ENCODE results near the gene CEACAM19.

Gene CEACAM19

DNA sequence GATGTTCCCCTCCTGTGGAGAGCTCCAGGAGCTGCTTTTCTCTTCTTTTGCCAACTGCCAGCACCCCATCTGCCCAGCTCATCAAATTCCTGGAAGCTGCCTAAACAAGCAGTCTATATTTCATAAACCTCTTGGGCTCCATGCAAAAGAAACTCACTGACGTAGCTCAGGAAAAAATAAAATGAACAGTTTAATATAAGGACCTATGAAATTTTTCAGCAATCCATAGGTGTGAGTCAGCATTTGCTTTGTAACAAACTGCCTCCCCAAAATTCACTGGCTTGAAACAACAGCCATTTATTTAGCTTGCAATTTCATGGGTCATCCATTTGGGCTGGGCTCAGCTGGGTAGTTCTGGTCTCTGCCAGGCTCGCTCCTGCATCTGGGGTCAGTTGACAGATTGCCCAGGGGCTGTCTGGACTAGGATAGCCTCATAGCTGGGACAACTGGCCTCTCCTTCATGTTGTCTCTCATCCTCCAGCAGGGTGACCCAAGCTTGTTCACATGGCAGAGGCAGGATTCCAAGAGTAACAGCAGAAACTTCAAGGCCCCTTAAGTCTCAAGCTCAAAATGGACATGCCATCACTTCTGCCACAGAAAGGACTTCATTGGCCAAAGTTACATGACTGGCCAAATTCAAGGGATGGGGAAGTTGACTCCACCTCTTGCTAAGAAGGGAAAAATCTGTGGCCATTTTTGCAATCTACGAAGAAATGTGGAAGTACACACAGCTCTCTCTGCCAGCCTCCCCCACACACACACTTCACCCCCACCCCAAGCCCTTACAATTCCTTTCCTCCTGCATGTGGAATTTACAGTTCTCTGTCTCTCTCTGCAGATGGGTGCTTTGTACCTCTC lies 35.5 kb upstream of the CEACAM19 start:
- no peaks in the 10 kb centered on the region for H3K79me2 ChIP-seq
- H3K27me3 ChIP-seq (ENCODE audit: control insufficient read depth, insufficient read depth, low read length): no peaks in the 10 kb centered on the region
- H3K4me3 ChIP-seq (ENCODE audit: low read depth, low read length): no peak overlapping the region
- no peaks in the 10 kb centered on the region for H3K4me1 ChIP-seq
- no peaks in the 10 kb centered on the region for H3K9me3 ChIP-seq (ENCODE audit: control insufficient read depth, low read length)
- no peak overlapping the region for H3K27ac ChIP-seq
- H3K4me2 ChIP-seq (ENCODE audit: low read length): no peak overlapping the region
- H3K9ac ChIP-seq: no peak overlapping the region
- H3K36me3 ChIP-seq (ENCODE audit: control insufficient read depth, insufficient read depth, low read length): no peaks in the 10 kb centered on the region
- TF ChIP-seq CTCF (IDR thresholded peaks at IDR 0.05): no peak
- H2AFZ ChIP-seq: no peak overlapping the region

- H3K4me2 ChIP-seq (ENCODE audit: low read length): no peak overlapping the region
- H3K9ac ChIP-seq: no peak overlapping the region
- H3K9me3 ChIP-seq (ENCODE audit: control insufficient read depth, low read length): no peaks in the 10 kb centered on the region
- TF ChIP-seq CTCF (IDR thresholded peaks at IDR 0.05): no peak
- no peaks in the 10 kb centered on the region for H3K79me2 ChIP-seq
- no peak overlapping the region for H3K27ac ChIP-seq
- no peak overlapping the region for H2AFZ ChIP-seq
- no peaks in the 10 kb centered on the region for H3K27me3 ChIP-seq (ENCODE audit: control insufficient read depth, insufficient read depth, low read length)
- H3K36me3 ChIP-seq (ENCODE audit: control insufficient read depth, insufficient read depth, low read length): no peaks in the 10 kb centered on the region
- no peaks in the 10 kb centered on the region for H3K4me1 ChIP-seq
- no peak overlapping the region for H3K4me3 ChIP-seq (ENCODE audit: low read depth, low read length)
Observed at GRCh38 chr19:44636439-44637389, 34.6 kb upstream of the CEACAM19 start.

GRCh38 chr19:44637390-44637764 lies 33.9 kb upstream of the CEACAM19 start:
- Histone ChIP-seq H3K4me2 (ENCODE audit: low read length) (no peak overlapping the region), H3K27ac (no peak overlapping the region), H3K36me3 (ENCODE audit: control insufficient read depth, insufficient read depth, low read length) (no peaks in the 10 kb centered on the region), H3K4me3 (ENCODE audit: low read depth, low read length) (no peak overlapping the region), H3K4me1 (no peaks in the 10 kb centered on the region), H2AFZ (no peak overlapping the region), H3K9me3 (ENCODE audit: control insufficient read depth, low read length) (no peaks in the 10 kb centered on the region), H3K9ac (no peak overlapping the region), H3K79me2 (no peaks in the 10 kb centered on the region), H3K27me3 (ENCODE audit: control insufficient read depth, insufficient read depth, low read length) (no peaks in the 10 kb centered on the region)
- no peak for TF ChIP-seq CTCF (IDR thresholded peaks at IDR 0.05)

DNA sequence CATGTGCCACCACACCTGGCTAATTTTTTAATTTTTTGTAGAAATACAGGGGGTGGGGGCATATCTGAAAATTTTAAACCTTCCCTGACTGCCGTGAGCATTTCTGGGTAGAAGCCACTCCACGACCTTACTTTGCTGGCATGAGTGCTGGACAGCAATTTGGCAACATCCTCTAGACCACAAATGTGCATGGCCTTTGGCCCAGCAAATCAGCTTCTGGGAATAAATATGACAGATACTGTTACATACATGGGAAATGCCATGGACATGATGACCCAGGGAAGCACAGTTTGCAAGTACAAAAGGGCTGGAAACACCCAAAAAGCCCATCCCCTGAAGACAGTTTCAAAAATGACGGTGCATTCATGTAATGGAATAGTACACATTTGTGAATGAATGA lies 30.8 kb upstream of the CEACAM19 start:
- no peak for TF ChIP-seq CTCF (IDR thresholded peaks at IDR 0.05)

More for the DNA sequence above, 30.8 kb upstream of the CEACAM19 start:
- Histone ChIP-seq H3K27me3 (ENCODE audit: control insufficient read depth, insufficient read depth, low read length) (no peaks in the 10 kb centered on the region), H3K79me2 (no peaks in the 10 kb centered on the region), H3K27ac (no peak overlapping the region), H3K9ac (no peak overlapping the region), H3K4me3 (ENCODE audit: low read depth, low read length) (no peak overlapping the region), H3K9me3 (ENCODE audit: control insufficient read depth, low read length) (no peaks in the 10 kb centered on the region), H3K4me1 (no peaks in the 10 kb centered on the region), H2AFZ (no peak overlapping the region), H3K36me3 (ENCODE audit: control insufficient read depth, insufficient read depth, low read length) (no peaks in the 10 kb centered on the region), H3K4me2 (ENCODE audit: low read length) (no peak overlapping the region)

All from parathyroid adenoma (tissue), 2 donors.